Mesothelial cell of epicardium (in vitro differentiated cells): ENCODE measurements around the gene WDR1. TPM values are rescaled to one million over a fixed set of nuclear protein-coding genes. Genes with fewer than 3 reads are reported as not detected.
A peak's percentile ranks its signal among the peaks of the same experiment; 100 is the strongest.

Source experiments
- DNase-seq, 2 experiments: peaks; one replicate each; pipeline ENCODE4 v3.0.0; 2021; ENCODE audit warnings: low spot score in 2 of 2; ENCODE audit not compliant: unreplicated experiment in 2 of 2
- H3K27ac Mint-ChIP-seq: 2 replicates; pipeline ENCODE4 v1.8.0; 2021; ENCODE audit warnings: mixed read lengths
- H3K27me3 Mint-ChIP-seq: 2 replicates; pipeline ENCODE4 v1.8.0; 2021; ENCODE audit warnings: low read depth, mixed read lengths
- H3K36me3 Mint-ChIP-seq: 2 replicates; pipeline ENCODE4 v1.8.0; 2021; ENCODE audit warnings: mixed read lengths
- H3K4me1 Mint-ChIP-seq: 2 replicates; pipeline ENCODE4 v1.8.0; 2021; ENCODE audit warnings: mixed read lengths
- H3K4me3 Mint-ChIP-seq: 2 replicates; pipeline ENCODE4 v1.8.0; 2021; ENCODE audit warnings: mild to moderate bottlenecking, moderate library complexity, mixed read lengths
- H3K9me3 Mint-ChIP-seq: 2 replicates; pipeline ENCODE4 v1.8.0; 2021; ENCODE audit warnings: mixed read lengths
- CTCF ChIP-seq: fragments of 200-600 bp; sonication (generic); IDR thresholded peaks from one replicate; pipeline ENCODE4 v1.5.0; 2021; ENCODE audit warnings: antibody characterized with exemption; ENCODE audit not compliant: unreplicated experiment
- total RNA-seq: library from RNA; stranded (reverse); gene quantifications from 3 replicates; pipeline ENCODE4 v1.2.1, GENCODE V29; 2021

WDR1 gene
- total RNA-seq, 1 donor from 2014 or later = 229 TPM

GRCh38 chr4:10086506-10087120 is 30.0 kb downstream of the WDR1 start:
- H3K36me3 Mint-ChIP-seq = peaks cover 31% of the 10 kb centered on the region

GRCh38 chr4:10085828-10086505 is 30.6 kb downstream of the WDR1 start:
- no peak for TF ChIP-seq CTCF
- H3K9me3 Mint-ChIP-seq = no peaks in the 10 kb centered on the region
- peaks cover 36% of the 10 kb centered on the region for H3K36me3 Mint-ChIP-seq
- no peaks in the 10 kb centered on the region for H3K27me3 Mint-ChIP-seq
- no peak overlapping the region for H3K4me3 Mint-ChIP-seq
- no peak for DNase-seq
- H3K27ac Mint-ChIP-seq = no peak overlapping the region
- H3K4me1 Mint-ChIP-seq = no peaks in the 10 kb centered on the region

More at GRCh38 chr4:10086506-10087120, 30.0 kb downstream of the WDR1 start:
- H3K4me3 Mint-ChIP-seq = no peak overlapping the region
- H3K9me3 Mint-ChIP-seq = no peaks in the 10 kb centered on the region
- H3K4me1 Mint-ChIP-seq = no peaks in the 10 kb centered on the region
- no peaks in the 10 kb centered on the region for H3K27me3 Mint-ChIP-seq
- no peak for TF ChIP-seq CTCF
- H3K27ac Mint-ChIP-seq = no peak overlapping the region
- DNase-seq = no peak

- TF ChIP-seq CTCF = no peak
- H3K36me3 Mint-ChIP-seq = peaks cover 31% of the 10 kb centered on the region
Observed at GRCh38 chr4:10085386-10085785, 31.2 kb downstream of the WDR1 start.

GRCh38 chr4:10084651-10085358 is 31.8 kb downstream of the WDR1 start:
- Mint-ChIP-seq H3K4me3 (no peak overlapping the region), H3K27ac (peak overlapping the region; percentile 39), H3K36me3 (peaks cover 27% of the 10 kb centered on the region), H3K9me3 (no peaks in the 10 kb centered on the region), H3K27me3 (no peaks in the 10 kb centered on the region), H3K4me1 (no peaks in the 10 kb centered on the region)
- TF ChIP-seq CTCF = no peak
- no peak for DNase-seq

More at GRCh38 chr4:10085386-10085785, 31.2 kb downstream of the WDR1 start:
- H3K4me1 Mint-ChIP-seq = no peaks in the 10 kb centered on the region
- no peaks in the 10 kb centered on the region for H3K9me3 Mint-ChIP-seq
- no peak overlapping the region for H3K4me3 Mint-ChIP-seq
- no peak for DNase-seq
- H3K27me3 Mint-ChIP-seq = no peaks in the 10 kb centered on the region
- H3K27ac Mint-ChIP-seq = no peak overlapping the region

GRCh38 chr4:10083861-10084641 is 32.5 kb downstream of the WDR1 start:
- Mint-ChIP-seq H3K4me3 (no peak overlapping the region), H3K4me1 (no peaks in the 10 kb centered on the region), H3K27ac (no peak overlapping the region), H3K36me3 (peaks cover 31% of the 10 kb centered on the region), H3K9me3 (no peaks in the 10 kb centered on the region), H3K27me3 (no peaks in the 10 kb centered on the region)
- DNase-seq = peak in 1 of 2 experiments; percentile 10
- TF ChIP-seq CTCF = no peak
